GM21529 (cell line): ENCODE data around the gene CXCL14.

Experiments used
- ATAC-seq: cut with Tn5 transposase; IDR thresholded peaks from one replicate; pipeline ENCODE4 v1.9.1; 2021; ENCODE audit not compliant: unreplicated experiment

Gene CXCL14

GRCh38 chr5:135568923-135569360, 9.8 kb downstream of the CXCL14 start:
- no peak for ATAC-seq

GRCh38 chr5:135568246-135568645, 10.5 kb downstream of the CXCL14 start:
- no peak for ATAC-seq

- no peak for ATAC-seq
Measured at GRCh38 chr5:135567661-135568060, 11.1 kb downstream of the CXCL14 start.

GRCh38 chr5:135566422-135567400, 12.1 kb downstream of the CXCL14 start:
- no peak for ATAC-seq

GRCh38 chr5:135565725-135566421, 12.9 kb downstream of the CXCL14 start:
- peak; percentile 66 for ATAC-seq

- ATAC-seq = no peak
Measured at GRCh38 chr5:135565266-135565665, 13.5 kb downstream of the CXCL14 start.

GRCh38 chr5:135564331-135564730, 14.5 kb downstream of the CXCL14 start:
- ATAC-seq = no peak

- no peak for ATAC-seq
Measured at GRCh38 chr5:135561266-135561665, 17.5 kb downstream of the CXCL14 start.

GRCh38 chr5:135560858-135561257, 17.9 kb downstream of the CXCL14 start:
- peak; percentile 94 for ATAC-seq

- ATAC-seq = no peak
Measured at GRCh38 chr5:135559354-135559753, 19.4 kb downstream of the CXCL14 start.

- ATAC-seq = no peak
Measured at GRCh38 chr5:135557076-135557838, 21.5 kb downstream of the CXCL14 start.

- no peak for ATAC-seq
Measured at GRCh38 chr5:135556620-135557019, 22.2 kb downstream of the CXCL14 start.

GRCh38 chr5:135555530-135555929, 23.3 kb downstream of the CXCL14 start:
- no peak for ATAC-seq

GRCh38 chr5:135553688-135554462, 24.9 kb downstream of the CXCL14 start:
- ATAC-seq = no peak

- ATAC-seq = peak; percentile 79
Measured at GRCh38 chr5:135551593-135552447, 27.0 kb downstream of the CXCL14 start.

GRCh38 chr5:135549413-135549812, 29.4 kb downstream of the CXCL14 start:
- no peak for ATAC-seq

GRCh38 chr5:135547590-135548254, 31.1 kb downstream of the CXCL14 start:
- ATAC-seq = no peak

GRCh38 chr5:135546912-135547311, 31.9 kb downstream of the CXCL14 start:
- no peak for ATAC-seq

GRCh38 chr5:135546101-135546500, 32.7 kb downstream of the CXCL14 start:
- ATAC-seq = no peak
